GM15510 (cell line): ENCODE results near the gene FPGS.

ENCODE experiments used
- POLR2A ChIP-seq: IDR thresholded peaks from 3 replicates; pipeline ENCODE4 v1.6.1; 2011; ENCODE audit warnings: borderline replicate concordance; ENCODE audit not compliant: insufficient read length; ENCODE audit errors: extremely low read depth

FPGS gene

DNA sequence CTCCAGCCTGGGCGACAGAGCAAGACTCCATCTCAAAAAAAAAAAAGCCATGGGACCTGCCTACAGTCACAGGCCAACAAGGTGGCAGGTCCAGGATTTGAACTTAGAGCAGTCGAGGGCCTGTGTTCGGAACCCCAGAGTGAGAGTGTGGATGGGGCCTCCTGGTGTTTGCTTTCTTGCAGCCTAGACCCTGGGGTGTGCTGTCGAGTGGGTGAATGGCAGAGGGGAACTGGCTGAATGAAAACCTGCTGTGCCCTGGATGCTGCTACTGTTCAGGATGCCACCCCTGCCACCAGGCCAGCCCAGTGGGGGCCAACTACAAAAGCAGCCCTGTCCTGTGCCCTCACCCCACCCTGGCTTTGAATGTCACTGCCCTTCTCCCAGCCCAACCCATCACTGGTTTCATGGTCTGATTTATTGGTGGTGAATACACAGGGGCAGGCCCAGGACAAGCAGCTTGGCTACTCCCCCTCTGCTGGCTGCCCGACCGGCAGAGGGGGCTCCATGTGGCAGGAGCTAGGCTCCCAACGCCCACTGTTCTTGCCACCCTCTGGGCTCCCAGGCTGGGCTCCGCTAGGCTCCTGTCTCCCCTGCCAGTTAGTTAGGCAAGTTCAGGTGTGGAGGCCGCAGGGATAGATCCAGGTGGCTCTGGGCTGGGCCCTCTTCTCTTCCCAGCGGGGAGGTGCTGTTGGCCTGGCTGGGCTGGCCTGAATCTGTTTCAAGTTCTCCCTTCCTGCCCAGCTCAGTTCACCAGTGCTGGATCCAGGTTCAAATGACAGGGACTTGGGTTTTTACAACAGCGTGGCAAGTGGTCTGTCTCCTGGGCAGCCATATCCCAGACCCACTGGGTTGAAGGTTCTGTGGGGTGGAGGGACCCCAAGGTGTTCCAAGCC, 12.2 kb downstream of the FPGS start:
- no peak for TF ChIP-seq POLR2A

DNA sequence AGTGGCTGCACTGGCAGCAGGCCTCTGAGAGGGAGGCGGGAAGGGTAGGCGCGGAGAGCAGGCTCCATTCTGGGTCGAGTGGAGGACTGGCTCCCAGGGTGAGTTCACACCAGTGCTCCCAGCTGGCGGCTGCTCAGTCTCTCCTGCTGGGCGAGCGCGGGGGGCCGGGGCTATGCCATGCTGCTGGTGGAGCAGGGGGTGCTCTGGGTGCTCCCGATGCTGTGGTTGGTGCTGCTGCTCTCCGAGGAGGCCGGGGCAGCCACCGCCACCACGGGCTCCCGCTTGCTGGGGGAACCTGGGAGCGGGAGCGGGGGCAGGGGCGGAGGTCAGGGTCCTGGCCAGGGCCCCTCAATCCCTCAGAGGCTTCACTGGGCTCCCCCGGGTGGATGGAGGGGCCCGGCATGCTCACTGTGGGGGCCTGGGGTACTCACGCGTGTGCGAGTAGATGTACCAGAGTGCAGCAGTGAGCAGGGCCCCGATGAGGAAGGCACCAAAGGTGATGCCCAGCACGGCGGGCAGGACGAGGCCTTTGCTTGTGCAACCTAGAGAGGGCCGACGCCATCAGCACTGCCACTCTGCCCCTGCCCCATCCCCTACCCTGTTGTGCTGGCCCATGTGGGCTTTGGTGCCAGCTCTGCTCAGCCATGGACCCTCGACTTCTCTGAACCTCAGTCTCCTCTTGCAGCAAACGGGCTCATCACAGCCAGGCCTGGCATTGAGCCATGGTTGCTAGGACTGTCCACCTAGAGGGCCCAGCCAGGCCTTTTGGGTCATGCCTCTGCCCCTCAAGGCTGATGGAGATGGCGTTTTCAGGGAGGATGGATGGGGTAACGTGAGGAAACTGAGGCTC, 13.1 kb downstream of the FPGS start:
- no peak for TF ChIP-seq POLR2A

DNA sequence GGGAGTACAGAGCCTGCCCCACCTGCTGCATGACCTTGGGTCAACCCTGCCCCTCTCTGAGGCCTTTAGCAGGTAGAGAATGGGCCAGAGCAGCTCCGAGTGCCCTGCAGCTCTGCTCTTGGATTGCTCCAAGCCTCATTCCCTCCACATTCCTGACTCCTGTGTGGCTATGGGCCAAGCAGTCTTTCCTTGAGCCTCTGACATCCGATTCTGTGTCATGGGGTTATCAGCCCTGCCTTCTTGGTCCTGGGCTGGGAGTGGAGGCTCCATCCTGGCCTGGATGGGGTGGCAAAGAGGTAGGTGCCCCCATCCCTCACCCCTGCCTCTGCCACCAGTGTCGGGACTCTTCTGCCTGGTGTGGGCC, 13.7 kb downstream of the FPGS start:
- TF ChIP-seq POLR2A: no peak

DNA sequence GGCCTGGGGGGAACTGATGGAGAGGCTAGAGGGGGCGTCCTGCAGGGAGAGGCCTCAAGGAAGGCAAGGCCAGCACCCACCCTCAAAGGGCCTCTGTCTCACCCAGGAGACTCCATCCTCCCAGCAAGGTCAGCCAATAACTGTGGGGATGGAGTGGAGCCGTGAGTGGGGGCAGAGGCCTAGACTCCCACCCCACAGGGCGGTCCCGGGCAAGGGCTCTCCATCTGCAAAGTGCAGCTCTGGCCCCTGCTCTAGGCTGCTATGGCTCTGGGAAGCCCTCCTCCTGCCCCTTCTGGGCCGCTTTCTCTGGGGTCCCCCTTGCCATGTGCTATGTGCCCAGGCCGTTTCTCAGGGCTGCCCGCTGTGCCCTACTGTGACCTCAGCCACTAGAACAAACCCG, 14.0 kb downstream of the FPGS start:
- no peak for TF ChIP-seq POLR2A

DNA sequence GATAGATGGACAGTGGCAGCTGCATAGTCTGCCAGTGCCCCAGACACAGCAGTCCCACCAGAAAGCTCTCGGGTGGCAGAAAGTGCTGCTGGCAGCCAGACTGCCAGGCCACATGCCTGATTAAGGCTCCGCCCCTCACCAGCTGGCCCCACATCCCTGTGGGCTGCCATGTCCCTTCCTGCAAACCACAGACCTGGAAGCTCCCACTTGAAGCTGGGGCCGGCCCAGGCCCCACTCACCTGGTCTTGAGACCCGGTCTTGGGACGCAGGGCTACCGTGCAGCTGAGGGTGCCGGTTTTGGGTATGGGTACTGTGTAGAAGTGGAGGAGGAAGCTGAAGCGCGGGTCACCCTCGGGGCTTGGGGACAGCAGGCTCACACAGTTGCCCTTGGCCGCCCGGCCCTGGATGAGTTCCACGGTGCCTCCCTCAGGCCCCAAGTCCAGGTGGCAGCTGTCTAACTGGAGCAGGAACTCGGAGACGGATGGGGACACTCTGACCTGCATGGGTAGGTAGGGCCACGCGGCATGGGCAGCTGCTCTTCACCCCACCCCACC, 15.3 kb downstream of the FPGS start:
- TF ChIP-seq POLR2A: no peak

DNA sequence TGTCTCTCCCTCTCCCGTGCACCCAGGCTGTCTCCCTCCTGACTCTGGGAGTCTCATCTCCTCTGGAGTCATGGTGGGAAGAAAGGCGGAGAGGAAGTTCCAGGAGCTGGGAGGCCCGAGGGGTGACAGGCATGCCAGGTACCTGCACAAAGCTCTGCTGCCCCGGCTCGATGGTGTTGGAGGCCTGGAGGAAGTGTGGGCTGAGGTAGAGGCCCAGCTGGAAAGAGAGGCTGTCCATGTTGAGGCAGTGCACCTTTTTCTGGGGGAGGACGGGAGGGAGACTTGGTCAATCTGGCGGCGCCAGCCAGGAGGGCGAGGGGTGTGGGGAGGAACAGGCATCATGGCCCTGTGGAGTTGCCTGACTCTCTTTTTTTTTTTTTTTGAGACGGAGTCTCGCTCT, 15.9 kb downstream of the FPGS start:
- no peak for TF ChIP-seq POLR2A

DNA sequence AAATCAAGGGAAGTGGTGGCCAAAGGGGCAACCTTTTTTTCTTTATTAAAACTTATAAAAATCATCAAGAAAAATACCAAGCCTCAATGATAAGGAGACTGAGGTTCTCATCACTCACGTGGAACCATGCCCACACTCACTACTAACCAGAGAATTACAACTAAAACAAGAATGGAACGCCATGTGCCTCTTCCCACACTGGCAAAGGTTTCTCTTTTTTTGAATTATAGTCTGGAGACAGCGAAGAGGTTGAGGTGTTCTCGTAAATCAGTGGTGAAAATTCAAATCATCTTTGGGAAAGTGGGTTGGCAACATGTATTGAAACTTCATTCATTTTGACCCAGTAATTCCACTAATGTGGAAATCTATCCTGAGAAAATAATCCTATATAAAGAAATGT, 19.4 kb downstream of the FPGS start:
- no peak for TF ChIP-seq POLR2A

DNA sequence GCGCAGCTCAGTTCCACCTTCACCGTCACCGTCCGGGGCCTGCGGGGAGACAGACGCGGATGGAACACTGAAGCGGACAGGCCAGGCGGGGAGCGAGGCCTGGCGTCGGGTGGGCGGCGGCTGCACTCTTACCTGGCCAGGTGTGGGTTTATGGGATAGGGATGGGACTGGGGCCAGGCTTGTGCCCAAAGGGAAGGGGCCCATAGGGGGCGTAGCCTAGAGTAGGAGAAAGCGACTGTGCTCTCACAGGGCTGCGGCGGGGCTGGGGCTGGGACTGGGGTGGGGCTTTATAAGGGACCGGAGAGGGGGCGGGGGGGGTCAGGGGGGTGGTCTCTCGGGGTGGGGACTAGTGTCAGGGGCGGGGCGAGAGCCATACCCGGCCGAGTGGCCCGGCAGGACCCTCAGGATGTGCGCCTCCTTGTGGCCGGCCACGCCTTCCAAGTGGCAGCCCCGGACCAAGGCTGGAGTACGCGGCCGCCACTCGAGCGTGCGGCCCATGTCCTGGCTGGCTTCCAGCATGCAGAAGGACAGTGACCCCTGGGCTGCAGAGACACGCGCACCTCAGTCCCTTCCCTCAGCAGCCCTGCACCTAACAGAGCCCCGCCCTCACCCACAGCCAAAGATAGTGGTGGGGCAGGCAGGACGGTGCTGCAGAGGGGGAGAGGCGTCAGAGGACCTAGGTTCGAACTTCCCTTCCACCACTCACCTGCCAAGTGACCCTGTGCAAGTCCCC, 22.8 kb downstream of the FPGS start:
- no peak for TF ChIP-seq POLR2A

DNA sequence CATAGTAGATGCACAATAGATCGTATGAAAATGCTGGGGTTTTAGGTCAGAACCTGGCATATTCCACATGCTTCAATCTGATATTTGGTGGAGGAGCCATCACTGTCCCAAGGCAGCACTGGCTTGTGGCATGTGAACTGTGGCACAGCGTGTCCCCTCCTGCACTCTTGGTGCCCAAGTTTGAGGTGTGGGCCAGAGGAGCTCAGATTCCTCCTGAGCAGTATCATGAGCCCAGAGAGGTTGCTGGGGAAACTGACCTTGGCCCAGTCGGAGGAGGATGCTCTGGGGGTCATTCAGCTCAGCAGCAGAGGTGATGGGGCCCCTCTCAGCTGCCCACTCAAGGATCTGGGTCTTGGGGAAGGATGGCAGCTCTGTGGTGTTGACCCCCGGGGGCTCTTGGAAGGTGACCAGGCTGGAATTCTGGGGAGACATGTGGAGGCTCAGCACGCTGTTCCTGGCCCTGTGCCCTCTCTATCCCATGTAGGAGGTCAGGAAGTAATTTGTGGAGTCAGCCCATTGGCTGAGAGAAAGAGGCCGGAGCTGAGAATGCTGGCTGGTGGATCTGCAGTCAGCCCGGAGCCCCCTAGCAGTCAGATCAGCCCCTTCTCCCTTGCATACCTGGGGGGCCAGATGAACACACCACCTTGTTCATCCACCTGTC, 23.7 kb downstream of the FPGS start:
- TF ChIP-seq POLR2A: no peak

DNA sequence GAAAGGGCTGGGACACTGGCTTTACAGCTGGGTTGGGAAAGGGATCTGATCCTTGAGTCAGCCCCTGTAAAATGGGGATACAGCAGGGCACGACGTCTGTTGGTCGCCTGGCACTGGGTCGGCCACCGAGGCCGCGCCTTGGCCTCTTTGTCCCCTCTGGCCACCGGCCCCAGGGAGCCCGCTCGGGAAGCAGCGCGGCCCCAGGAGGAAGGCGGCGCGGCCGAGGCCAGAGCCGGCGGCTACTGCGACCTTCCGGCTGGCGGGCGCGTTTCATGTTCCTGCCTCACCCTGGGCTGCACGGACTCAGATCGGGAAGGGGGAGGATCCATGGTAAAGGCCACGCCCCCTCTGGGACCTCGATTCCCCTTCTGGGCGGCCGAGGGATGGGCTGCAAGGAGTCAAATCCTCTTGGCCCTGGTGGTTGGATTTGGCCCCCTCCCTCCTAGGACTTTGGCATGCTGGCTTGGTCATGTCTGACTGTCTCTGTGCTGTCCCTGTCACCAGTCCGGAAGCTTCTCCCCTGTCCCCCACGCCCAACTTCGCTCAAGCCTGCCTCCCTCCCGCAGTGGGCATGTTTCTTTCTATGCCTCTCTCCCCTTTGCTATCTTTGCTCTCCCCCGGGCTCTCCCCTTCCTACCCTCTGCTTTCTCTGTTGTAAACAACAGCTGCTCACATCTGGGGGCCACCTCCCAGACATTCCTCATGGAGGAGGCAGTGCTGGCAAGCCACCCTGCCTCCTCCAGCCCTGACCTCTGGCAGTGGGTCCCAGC, 25.8 kb downstream of the FPGS start:
- no peak for TF ChIP-seq POLR2A

DNA sequence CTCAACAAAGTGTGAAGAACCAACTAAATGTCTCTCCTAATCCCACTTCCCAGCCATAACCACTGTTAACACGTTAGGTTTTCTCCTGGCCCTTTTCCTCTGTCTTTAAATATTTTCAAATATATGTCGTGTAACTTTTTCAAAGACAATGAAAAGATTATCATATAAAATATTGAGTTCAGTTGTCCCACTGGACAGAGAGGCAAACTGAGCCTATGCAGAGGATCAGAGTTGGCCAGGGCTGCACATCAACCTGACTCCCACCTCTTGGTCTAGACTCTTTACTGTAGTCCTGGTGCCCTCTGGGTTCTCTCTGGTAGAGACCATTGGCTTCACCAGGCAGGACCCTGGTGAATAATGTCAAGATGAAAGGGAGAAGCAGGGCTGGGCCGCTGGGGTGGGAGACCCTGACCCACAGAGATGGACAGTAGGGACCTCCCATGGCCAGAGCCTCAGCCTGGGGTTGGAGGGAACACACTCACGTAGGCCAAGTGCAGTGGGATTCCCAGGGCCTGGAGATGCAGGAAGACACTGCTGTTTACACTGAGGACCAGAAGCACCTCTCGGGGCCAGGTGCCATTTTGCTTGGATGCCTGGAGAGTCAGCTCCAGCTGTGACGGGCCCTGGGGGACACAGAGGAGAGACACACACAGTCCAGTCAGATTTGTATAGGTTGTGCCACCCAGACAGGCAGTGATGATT, 26.7 kb downstream of the FPGS start:
- no peak for TF ChIP-seq POLR2A

DNA sequence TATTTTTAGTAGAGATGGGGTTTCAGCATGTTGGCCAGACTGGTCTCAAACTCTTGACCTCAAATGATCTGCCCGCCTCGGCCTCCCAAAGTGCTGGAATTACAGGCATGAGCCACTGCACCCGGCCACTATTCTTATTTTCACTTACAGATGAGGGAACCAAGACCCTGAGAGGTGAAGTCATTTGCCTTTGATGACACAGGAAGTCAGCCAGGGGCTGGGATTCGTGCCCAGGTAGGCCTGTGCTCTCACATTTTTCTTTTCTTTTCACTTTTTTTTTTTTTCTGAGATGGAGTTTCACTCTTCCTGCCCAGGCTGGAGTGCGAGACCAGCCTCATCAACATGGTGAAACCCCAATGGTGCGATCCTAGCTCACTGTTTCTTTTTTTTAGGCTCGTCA, 29.6 kb downstream of the FPGS start:
- no peak for TF ChIP-seq POLR2A

DNA sequence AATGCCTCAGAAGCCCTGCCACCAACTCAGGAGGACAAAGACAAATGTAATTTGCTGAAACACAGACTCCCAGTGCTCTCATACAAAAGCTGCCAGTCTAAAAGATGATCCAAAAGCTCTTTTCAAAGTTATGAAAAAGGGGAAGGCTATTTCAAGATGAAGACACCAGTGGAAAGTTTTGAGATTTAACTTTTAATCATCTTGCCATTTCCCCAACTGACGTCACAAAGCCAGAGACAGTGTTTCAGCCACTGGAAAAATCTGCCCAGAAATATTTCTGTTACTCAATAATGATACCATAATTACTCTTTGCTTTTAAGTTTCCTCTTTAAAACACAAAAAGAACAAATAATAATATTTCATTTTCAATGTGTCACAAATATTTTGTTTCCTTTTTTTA, 30.9 kb downstream of the FPGS start:
- no peak for TF ChIP-seq POLR2A
